ENCODE data around the gene ADAMTS9. TPM values are rescaled to one million over a fixed set of nuclear protein-coding genes. Genes with fewer than 3 reads are reported as not detected.

The ADAMTS9 gene
- total and polyA plus RNA-seq, 9 of the 15 experiments (the other 6 are each of a cell fraction or from before 2014, with no cell fraction given): 0.05 to 0.32 (median 0.13) TPM; not detected in 2

DNA sequence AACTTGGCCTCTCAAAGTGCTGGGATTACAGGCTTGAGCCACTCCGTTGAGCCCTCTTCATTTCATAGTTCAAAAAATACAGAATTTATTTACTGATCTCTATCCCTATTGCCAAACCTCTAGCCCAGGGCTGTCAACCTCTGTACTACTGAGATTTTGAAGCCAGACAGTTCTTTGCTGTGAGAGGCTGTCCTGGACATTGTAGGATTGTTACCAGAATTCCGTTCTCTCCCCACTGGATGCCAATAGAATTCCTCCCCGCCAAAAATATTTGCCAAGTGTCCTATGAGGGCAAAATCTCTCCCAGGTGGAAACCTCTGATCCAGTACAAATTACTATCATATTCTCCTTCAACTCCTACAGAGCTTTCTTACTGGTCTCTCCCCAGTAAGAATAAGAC is 29.6 kb upstream of the ADAMTS9 start:
- Histone ChIP-seq H3K79me2 (ENCODE audit: control insufficient read depth, insufficient read depth, low read length) (no peaks in the 10 kb centered on the region), H3K27ac (ENCODE audit: extremely low read depth, low read depth, low read length) (no peak overlapping the region), H3K9me3 (replicated peaks; ENCODE audit: control insufficient read depth, insufficient read depth, low read depth, low read length) (no peaks in the 10 kb centered on the region), H3K4me2 (ENCODE audit: insufficient read depth, low read length) (no peak overlapping the region), H3K36me3 (ENCODE audit: control insufficient read depth, insufficient read depth, low read length) (no peaks in the 10 kb centered on the region), H3K4me1 (replicated peaks in 1 of 2; ENCODE audit: control insufficient read depth in 2 of 2, insufficient read depth in 2 of 2, low read length in 2 of 2) (no peaks in the 10 kb centered on the region), H3K27me3 (ENCODE audit: control insufficient read depth in 2 of 2, insufficient read depth in 2 of 2, low read length in 2 of 2) (no peaks in the 10 kb centered on the region), H2AFZ (ENCODE audit: low read depth, low read length) (no peak overlapping the region), H3K9me1 (ENCODE audit: control insufficient read depth, insufficient read depth, low read length) (no peaks in the 10 kb centered on the region), H4K20me1 (replicated peaks; ENCODE audit: control insufficient read depth, insufficient read depth, low read length) (no peaks in the 10 kb centered on the region), H3K4me3 (no peak overlapping the region), H3K9ac (ENCODE audit: insufficient read depth in 1 of 2, low read depth in 2 of 2, low read length in 2 of 2) (no peak overlapping the region)
- intact Hi-C loops (cut with micrococcal nuclease) (loop anchor here (10.0 kb wide), 1 partner anchor 457 kb away; no protein-coding TSS in a partner anchor), in situ Hi-C loops (cut with MboI) (no loop called here)
- POLR2A ChIA-PET: no interaction called here
- DNase-seq (ENCODE audit: extremely low read depth in 1 of 4, low spot score in 3 of 4): no peak
- FAIRE-seq: no peak
- ATAC-seq: no peak
- no TSS peak for BruUV-seq (replicated peaks)
- 0% methylated on average over 3 of the region's 3 CpGs for WGBS (ENCODE audit: insufficient coverage, low coverage, missing lambda C conversion rate)
- CTCF ChIA-PET (ENCODE audit: low intra/inter-chr PET ratio): no interaction called here
- no peak for TF ChIP-seq ETV5 (CRISPR knock-in tag; IDR thresholded peaks at IDR 0.05; ENCODE audit: low read depth)
- TF ChIP-seq, protein P1, sequence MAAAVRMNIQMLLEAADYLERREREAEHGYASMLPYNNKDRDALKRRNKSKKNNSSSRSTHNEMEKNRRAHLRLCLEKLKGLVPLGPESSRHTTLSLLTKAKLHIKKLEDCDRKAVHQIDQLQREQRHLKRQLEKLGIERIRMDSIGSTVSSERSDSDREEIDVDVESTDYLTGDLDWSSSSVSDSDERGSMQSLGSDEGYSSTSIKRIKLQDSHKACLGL (CRISPR knock-in tag; IDR thresholded peaks at IDR 0.05; ENCODE audit: borderline replicate concordance, poor library complexity, severe bottlenecking): no peak
- TF ChIP-seq, protein P2, sequence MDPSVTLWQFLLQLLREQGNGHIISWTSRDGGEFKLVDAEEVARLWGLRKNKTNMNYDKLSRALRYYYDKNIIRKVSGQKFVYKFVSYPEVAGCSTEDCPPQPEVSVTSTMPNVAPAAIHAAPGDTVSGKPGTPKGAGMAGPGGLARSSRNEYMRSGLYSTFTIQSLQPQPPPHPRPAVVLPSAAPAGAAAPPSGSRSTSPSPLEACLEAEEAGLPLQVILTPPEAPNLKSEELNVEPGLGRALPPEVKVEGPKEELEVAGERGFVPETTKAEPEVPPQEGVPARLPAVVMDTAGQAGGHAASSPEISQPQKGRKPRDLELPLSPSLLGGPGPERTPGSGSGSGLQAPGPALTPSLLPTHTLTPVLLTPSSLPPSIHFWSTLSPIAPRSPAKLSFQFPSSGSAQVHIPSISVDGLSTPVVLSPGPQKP (CRISPR knock-in tag; IDR thresholded peaks at IDR 0.05): no peak
- TF ChIP-seq PURB (CRISPR knock-in tag; IDR thresholded peaks at IDR 0.05; ENCODE audit: low read depth): no peak
- no peak for TF ChIP-seq SUPT5H (IDR thresholded peaks at IDR 0.05)

All from K562 (cell line).